ENCODE measurements around the gene ADIPOQ.
"Not testable (repeated sequence)": the region's sequence is repeated elsewhere in the genome, so short reads cannot be mapped to it uniquely, and the experiment has no call there.

DNA sequence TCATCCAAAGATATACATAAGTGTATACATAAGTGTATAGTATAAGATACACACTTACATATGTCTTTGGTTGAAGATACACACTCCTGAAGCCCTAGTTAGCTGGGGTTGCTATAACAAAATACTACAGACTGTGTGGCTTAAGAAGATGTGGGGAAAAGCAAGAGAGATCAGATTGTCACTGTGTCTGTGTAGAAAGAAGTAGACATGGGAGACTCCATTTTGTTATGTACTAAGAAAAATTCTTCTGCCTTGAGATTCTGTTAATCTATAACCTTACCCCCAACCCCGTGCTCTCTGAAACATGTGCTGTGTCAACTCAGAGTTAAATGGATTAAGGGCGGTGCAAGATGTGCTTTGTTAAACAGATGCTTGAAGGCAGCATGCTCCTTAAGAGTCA lies 50.6 kb downstream of the ADIPOQ start:
- TF ChIP-seq, protein P1, sequence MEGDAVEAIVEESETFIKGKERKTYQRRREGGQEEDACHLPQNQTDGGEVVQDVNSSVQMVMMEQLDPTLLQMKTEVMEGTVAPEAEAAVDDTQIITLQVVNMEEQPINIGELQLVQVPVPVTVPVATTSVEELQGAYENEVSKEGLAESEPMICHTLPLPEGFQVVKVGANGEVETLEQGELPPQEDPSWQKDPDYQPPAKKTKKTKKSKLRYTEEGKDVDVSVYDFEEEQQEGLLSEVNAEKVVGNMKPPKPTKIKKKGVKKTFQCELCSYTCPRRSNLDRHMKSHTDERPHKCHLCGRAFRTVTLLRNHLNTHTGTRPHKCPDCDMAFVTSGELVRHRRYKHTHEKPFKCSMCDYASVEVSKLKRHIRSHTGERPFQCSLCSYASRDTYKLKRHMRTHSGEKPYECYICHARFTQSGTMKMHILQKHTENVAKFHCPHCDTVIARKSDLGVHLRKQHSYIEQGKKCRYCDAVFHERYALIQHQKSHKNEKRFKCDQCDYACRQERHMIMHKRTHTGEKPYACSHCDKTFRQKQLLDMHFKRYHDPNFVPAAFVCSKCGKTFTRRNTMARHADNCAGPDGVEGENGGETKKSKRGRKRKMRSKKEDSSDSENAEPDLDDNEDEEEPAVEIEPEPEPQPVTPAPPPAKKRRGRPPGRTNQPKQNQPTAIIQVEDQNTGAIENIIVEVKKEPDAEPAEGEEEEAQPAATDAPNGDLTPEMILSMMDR (IDR thresholded peaks at IDR 0.05) = not testable (repeated sequence)
- TF ChIP-seq EZH2phosphoT487, EZH2 (IDR thresholded peaks at IDR 0.05): not testable (repeated sequence)

Measured in neural progenitor cell (in vitro differentiated cells).